Measurements from ENCODE around the gene RANGAP1.

GRCh38 chr22:41334951-41335635 is 49.1 kb upstream of the RANGAP1 start:
- TF ChIP-seq CTCF (IDR thresholded peaks at IDR 0.05) (no peak), POLR2A (IDR thresholded peaks at IDR 0.05) (no peak)
